Muscle of arm (tissue), 14 donors: ENCODE measurements around the gene CBLL1. TPM values are rescaled to one million over a fixed set of nuclear protein-coding genes. Genes with fewer than 3 reads are reported as not detected.

Experiments used
- DNase-seq: peaks from one replicate; pipeline ENCODE4 v3.0.0-alpha.2; 2013
- long read RNA-seq, 11 donors: transcript quantifications; one replicate each; lab custom pipeline, GENCODE V29; 2026
- polyA plus RNA-seq, 12 donors: library from polyadenylated mRNA; unstranded; fragments of 120-200 nt; gene quantifications; one replicate each; pipeline ENCODE4 v1.2.1, GENCODE V29; 2013; ENCODE audit not compliant: insufficient read length in 12 of 12

CBLL1 gene, protein sequence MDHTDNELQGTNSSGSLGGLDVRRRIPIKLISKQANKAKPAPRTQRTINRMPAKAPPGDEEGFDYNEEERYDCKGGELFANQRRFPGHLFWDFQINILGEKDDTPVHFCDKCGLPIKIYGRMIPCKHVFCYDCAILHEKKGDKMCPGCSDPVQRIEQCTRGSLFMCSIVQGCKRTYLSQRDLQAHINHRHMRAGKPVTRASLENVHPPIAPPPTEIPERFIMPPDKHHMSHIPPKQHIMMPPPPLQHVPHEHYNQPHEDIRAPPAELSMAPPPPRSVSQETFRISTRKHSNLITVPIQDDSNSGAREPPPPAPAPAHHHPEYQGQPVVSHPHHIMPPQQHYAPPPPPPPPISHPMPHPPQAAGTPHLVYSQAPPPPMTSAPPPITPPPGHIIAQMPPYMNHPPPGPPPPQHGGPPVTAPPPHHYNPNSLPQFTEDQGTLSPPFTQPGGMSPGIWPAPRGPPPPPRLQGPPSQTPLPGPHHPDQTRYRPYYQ
- 10 to 100 TPM in 11 of 12 donors, not detected in 1; 18.0 to 29.5 (median 21.2) TPM for polyA plus RNA-seq
- long read RNA-seq, donor 1, full-length matches to known transcripts, result 7 of 7 reads
- long read RNA-seq, donor 1, partial matches to known transcripts, result 0 of 7 reads
- long read RNA-seq, donor 1, other reads (novel, unspliced or antisense), result 0 of 7 reads
- long read RNA-seq, donor 2, full-length matches to known transcripts, result 8 of 8 reads
- long read RNA-seq, donor 2, partial matches to known transcripts, result 0 of 8 reads
- long read RNA-seq, donor 2, other reads (novel, unspliced or antisense), result 0 of 8 reads
- long read RNA-seq, donor 3, full-length matches to known transcripts, result 7 of 7 reads
- long read RNA-seq, donor 3, partial matches to known transcripts, result 0 of 7 reads
- long read RNA-seq, donor 3, other reads (novel, unspliced or antisense), result 0 of 7 reads
- long read RNA-seq, donor 4, full-length matches to known transcripts, result 2 of 2 reads
- long read RNA-seq, donor 4, partial matches to known transcripts, result 0 of 2 reads
- long read RNA-seq, donor 4, other reads (novel, unspliced or antisense), result 0 of 2 reads
- long read RNA-seq, donor 5, full-length matches to known transcripts, result 14 of 21 reads
- long read RNA-seq, donor 5, partial matches to known transcripts, result 7 of 21 reads
- long read RNA-seq, donor 5, other reads (novel, unspliced or antisense), result 0 of 21 reads
- long read RNA-seq, donor 6, full-length matches to known transcripts, result 8 of 8 reads
- long read RNA-seq, donor 6, partial matches to known transcripts, result 0 of 8 reads
- long read RNA-seq, donor 6, other reads (novel, unspliced or antisense), result 0 of 8 reads
- long read RNA-seq, donor 7, full-length matches to known transcripts, result 5 of 5 reads
- long read RNA-seq, donor 7, partial matches to known transcripts, result 0 of 5 reads
- long read RNA-seq, donor 7, other reads (novel, unspliced or antisense), result 0 of 5 reads
- long read RNA-seq, donor 8, full-length matches to known transcripts, result 8 of 8 reads
- long read RNA-seq, donor 8, partial matches to known transcripts, result 0 of 8 reads
- long read RNA-seq, donor 8, other reads (novel, unspliced or antisense), result 0 of 8 reads
- long read RNA-seq, donor 9, full-length matches to known transcripts, result 1 of 1 reads
- long read RNA-seq, donor 9, partial matches to known transcripts, result 0 of 1 reads
- long read RNA-seq, donor 9, other reads (novel, unspliced or antisense), result 0 of 1 reads
- long read RNA-seq, donor 10, full-length matches to known transcripts, result 5 of 5 reads
- long read RNA-seq, donor 10, partial matches to known transcripts, result 0 of 5 reads
- long read RNA-seq, donor 10, other reads (novel, unspliced or antisense), result 0 of 5 reads
- long read RNA-seq, donor 11, full-length matches to known transcripts, result 5 of 5 reads
- long read RNA-seq, donor 11, partial matches to known transcripts, result 0 of 5 reads
- long read RNA-seq, donor 11, other reads (novel, unspliced or antisense), result 0 of 5 reads

DNA sequence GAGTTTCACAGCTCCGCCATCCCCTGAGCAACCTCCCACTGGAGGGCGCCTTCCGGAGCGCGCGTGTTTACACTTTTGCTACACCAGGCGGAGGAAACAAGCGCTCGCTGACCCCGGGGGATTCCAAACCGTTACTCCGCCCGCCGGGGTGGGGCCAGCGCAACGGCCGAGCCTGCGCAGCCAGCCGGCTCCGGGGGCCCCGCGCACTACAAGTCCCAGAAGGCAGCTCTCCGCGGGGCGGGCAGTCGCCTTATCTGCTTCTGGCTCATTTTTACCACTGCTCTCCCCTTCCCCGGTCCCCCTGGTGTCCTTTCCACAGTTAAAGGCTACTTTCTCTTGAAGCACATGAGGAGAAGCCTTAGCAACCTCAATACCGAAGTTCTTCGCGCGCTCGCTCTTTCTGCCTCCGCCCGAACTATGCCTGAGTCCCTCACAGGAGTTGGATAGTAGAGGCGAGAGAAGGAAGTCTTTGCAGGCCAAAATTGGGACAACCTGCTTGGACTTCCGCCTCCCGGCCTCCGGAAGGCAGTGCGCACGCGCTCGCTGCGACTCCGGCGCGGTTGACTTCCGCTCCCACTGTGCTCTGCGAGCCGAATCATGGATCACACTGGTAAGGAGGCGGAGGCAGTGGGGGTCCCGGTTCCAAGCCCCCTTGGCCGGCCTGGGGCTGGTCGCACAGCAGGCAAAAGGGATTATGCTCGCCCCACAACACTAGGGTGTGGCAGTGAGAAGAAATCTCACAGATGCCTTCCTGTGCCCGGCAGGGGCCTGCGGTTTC lies at the start of gene CBLL1:
TSS of gene CBLL1 (plus strand) at position 576 of the 778 bp plus-strand sequence. CDS start at position 598, 22 bp downstream.
- peak; percentile 96 for DNase-seq

GRCh38 chr7:107694386-107694785 lies 49.6 kb upstream of the CBLL1 start:
- peak; percentile 23 for DNase-seq

DNA sequence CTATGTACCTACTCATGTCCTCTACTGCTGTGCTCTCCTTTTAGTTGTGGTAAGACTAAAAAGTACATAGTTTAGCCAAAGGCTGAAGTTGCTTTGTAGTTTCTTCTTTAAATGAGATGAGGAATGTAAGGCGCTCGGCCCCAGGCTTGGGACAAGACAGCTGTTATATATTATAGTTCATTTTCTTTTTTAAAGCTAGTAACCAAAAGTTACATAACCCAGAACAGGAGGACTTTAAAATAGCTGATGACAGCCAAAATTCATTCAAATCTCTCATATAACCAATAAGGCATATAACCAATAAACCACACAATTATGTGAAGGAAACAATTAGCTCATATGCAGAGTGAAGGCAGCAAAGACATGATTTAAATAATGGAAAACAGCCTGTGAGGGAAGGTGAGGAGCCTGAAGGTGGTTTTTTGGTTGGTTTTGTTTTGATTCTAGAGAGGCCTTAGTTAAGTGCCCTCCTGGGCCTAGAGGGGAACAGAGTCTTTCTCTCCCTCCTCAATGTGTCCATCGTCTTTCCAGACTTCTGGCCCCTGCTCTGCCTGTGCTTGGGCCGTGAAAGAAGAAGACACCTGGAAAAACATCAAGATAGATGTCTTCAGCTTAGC lies 47.5 kb upstream of the CBLL1 start:
- DNase-seq, result no peak

DNA sequence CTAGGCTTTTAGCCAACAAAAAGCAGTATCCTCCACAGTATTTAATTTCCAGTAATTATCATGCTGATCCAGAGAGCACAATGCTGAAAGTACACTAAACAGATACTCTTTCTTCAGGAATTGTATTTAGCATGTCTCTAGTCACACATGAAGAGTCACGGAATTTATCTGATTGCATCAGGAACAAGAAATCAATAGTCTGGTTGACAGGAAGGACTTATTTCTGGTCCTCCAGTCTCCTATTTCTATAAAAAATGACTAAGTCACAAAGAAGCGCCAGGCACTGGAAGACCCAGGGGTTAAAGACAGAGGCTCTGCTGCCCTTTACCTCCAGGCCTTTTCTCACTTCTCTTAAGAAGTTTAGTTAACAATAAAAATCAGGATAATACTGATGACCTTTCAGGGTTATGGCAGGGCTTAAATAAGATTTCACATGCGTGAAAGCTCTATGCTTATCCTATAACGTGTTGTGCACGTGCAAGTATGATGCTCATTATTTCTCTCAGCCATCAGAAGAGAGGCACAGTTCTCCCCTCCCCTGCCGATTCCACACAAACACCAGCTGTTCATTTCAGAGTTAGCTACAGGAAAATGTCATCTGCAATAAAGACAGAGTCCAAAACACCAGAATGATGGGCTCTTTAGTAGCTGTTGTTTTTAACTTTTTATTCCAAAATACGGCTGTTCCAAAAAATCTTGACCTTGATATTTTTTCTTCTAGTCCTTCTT lies 46.5 kb upstream of the CBLL1 start:
- DNase-seq, result no peak

DNA sequence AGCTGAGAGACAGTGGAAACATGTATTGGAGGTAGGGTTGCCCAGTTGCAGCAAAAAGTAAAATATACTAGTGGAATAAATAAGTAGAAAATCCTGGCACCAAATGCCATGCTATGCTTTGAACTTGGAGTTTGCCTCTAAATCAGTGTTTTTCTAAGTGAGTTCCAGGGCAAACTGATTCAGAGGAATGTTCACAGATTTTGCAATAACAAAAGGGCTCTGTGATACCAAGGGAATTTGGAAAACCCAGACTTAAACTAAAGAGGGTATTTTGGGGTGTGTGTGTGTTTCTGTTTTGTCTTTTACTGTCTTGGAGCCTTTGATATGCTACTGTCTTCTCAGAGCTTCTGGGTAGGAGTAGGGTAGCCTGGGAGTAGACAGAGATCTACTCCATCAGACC lies 43.4 kb upstream of the CBLL1 start:
- DNase-seq, result no peak

DNA sequence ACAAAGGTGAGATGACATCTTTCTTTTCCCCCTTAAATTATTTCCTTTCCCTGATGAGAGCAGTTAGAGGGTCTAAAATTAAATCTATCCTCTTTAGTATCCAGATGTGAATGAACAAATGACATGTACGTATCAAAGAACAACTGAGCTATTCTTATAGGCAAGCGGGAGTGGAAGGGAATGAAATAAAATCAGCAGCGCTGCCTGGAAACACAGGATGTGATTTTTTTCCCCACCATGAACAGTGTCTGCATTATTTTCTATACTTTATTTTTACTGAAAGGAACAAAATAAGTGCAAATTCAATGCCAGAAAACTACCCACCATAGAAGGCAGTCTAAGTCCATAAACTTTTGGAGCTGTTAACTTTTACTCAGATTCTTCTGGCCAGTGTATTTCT lies 42.8 kb upstream of the CBLL1 start:
- DNase-seq, result no peak

- no peak for DNase-seq
Observed at GRCh38 chr7:107703219-107703618, 40.7 kb upstream of the CBLL1 start.

DNA sequence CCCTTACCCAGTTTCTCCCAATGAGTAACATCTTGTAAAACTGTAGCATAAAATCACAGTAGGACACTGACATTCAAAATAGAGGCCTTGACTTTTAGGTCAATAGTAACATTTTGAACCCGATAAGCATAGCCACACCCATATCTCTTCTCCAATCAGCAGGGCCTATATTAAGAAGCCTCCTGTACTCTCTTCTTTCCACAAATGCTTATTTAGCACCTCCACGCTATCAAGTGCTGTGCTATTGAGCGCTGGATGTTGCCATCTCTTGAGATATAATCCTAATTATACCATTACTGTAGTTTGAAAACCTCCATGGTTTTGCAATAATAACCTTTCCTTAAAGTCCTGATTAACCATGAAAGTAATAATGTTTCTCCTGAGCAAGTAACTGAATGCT lies 40.1 kb upstream of the CBLL1 start:
- DNase-seq, result no peak

DNA sequence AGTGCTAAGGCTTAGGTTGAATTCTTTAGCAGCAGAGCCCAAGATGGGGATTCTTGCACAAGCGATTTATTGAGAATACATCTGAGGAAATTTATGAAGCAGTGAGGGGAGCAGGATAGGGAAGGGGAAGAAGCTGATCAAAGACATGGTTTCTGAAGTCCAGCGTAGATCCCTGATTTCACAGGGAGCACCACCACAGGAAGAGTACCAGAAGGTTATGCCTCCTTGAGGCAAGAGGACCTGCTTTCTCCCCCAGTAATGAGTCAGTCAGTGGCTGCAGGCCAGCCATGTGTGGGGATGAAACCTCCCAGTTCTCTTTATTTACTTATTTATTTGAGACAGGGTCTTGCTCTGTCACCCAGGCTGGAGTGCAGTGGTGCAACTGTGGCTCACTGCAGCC lies 35.0 kb upstream of the CBLL1 start:
- DNase-seq, result no peak

GRCh38 chr7:107711301-107711700 lies 32.6 kb upstream of the CBLL1 start:
- no peak for DNase-seq

DNA sequence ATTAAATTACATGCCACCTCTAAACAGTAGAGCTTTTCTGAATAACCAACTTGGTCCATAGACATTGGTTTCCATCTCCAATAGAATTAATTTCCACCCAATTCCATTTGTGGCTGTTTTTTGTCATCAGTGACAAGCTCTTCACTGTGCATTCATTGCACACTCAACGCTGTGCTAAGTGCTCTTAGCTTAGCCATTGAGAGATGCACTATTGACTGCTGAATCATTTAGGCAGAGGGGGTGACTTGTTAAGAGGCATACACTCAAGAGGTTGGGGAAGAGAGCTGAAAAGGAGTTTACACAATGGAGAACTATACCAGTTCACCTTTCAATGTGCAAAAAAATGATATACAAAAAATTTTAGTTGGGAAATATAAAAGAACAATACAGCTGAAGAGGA lies 31.9 kb upstream of the CBLL1 start:
- DNase-seq, result no peak

DNA sequence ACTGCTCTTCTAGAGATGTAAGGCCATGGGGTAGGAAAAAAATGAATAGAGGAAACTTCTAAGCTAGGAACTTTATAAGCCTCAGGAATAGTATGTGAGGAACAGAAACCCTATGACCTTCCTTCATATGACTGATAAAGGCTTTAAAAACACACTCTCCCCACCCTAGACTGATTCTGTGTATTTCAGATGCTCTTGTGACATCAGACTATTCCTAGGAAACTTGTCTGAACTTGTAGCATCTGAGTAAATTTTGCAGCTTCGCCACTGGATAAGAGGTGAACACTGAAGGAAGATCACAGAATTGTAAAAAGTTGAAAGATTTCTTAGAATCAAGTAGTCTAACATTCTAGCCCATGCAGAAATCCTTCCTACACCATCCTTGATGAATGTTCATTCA lies 31.0 kb upstream of the CBLL1 start:
- no peak for DNase-seq

GRCh38 chr7:107715531-107715930 lies 28.4 kb upstream of the CBLL1 start:
- no peak for DNase-seq

GRCh38 chr7:107718456-107719193 lies 25.3 kb upstream of the CBLL1 start:
- no peak for DNase-seq

DNA sequence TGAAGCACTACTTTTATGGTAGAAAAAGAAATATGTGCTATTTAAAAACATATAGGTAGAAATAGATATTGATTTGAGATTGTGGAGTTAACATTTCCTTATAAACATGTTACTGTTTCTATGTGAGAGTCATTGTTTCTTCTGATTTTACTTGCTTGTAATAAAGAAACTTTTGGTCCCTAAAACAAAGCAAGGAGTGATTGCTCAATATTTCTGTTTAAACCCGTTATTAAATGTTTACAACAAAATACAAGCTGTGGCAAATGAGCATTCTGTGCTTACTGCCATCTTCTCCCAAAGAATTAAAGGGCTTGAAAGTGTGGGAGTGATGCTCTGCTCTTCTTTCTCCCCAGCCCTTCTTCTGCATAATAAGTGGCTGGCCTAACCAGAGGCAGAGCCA lies 22.7 kb upstream of the CBLL1 start:
- DNase-seq, result no peak

DNA sequence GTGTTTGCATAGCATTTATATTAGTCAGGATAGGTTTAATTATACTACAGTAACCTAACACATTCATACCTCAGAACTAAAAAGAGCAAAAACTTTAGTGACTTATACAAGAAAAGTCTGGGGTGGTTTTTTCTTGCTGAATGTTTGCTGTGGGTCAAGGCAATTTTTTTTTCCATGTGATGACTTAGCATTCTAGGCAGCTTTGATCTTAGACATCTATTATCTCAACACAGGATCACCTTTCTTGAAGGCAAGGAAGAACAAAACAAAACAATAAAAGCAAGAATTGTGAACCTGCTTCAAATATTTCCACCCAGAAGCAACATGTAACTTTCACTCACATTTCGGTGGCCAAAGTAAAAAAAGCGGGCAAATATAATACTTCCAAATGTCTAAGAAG lies 20.7 kb upstream of the CBLL1 start:
- no peak for DNase-seq

- DNase-seq, result peak; percentile 46
Observed at GRCh38 chr7:107725138-107725740, 18.7 kb upstream of the CBLL1 start.
